ENCODE data around the gene SLC24A4.

Gene SLC24A4, protein sequence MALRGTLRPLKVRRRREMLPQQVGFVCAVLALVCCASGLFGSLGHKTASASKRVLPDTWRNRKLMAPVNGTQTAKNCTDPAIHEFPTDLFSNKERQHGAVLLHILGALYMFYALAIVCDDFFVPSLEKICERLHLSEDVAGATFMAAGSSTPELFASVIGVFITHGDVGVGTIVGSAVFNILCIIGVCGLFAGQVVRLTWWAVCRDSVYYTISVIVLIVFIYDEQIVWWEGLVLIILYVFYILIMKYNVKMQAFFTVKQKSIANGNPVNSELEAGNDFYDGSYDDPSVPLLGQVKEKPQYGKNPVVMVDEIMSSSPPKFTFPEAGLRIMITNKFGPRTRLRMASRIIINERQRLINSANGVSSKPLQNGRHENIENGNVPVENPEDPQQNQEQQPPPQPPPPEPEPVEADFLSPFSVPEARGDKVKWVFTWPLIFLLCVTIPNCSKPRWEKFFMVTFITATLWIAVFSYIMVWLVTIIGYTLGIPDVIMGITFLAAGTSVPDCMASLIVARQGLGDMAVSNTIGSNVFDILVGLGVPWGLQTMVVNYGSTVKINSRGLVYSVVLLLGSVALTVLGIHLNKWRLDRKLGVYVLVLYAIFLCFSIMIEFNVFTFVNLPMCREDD

DNA sequence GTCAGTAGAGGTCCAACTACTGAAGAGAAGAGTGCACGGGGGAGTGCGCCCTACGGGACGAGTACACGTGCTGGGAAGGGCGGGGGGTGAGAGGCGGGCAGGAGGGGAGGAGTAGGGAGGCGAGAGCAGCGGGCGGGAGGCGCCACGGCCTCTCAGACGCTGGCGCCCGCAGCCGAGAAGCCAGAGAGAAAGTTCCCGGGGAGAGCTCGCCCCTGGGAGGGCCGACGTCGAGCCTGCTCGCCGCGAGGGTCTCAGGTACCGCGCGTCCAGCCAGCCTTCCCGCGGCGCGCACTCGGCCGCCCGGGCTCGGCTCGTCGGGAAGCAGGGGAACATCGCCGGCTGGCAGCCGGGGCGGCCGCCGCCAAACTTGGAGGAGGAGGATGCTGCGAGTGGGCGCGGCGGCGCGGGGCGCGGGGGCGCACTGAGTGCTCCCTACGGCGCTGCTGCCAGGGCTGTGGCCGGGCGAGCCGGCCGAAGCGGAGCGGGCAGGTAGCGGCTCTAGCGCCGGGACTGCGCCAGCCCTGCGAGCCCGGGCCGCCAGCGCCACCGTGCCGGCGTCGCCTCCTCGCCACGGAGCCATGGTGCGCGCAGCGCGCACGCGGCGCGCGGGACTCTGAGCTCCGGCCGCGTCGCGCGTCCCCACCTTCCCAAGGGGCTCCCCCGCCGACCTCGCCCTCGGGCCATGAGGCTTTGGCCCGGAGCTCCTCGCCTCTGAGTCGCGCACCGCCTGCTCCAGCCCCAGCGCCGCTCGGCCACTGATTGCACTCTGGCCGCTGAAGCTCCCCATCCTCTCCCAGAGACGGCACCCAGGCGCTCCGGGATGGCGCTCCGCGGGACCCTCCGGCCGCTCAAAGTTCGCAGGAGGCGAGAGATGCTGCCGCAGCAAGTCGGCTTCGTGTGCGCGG, at the start of gene SLC24A4:
Gene SLC24A4, plus strand, starts transcription at position 155 of the 905 bp plus-strand sequence. Its CDS starts 666 bp downstream, at position 821.
- peak; percentile 33 for DNase-seq

DNA sequence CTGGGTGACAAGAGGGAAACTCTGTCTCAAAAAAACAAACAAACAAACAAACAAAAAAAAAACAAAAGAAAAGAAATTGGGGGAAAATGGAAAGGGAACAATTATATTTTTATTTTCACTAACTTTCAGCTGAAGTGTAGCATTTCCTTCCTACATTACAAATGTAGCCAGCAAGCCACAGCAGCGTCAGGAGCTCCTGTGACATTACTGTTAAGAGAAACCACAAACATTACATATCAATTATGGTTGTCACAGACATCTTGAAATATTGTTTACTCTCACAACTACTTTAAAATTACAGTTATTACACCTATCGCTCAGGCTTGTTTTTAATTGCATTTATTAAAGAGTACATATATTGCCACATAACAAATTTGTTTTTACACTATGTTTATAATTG, 49.8 kb upstream of the SLC24A4 start:
- no peak for DNase-seq

DNA sequence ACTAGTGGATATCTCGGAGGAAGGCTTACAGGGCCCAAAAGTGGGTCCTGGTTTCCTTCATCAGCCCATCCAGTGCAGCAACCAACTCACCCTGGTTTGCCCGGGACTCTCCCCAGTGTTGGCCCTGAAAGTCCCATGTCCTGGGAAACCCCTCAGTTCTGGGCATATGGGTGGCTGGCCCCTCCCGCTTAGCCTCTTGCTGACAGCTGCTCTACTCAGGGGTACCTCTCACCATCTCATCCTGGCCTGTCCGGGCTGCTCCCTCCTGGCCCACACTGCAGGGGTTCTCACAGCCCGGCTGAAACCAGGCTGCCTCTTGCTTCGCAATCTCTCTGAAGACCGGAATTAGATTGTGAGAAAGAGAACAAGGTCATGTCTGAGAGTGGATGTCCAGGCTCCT, 48.9 kb upstream of the SLC24A4 start:
- no peak for DNase-seq

DNA sequence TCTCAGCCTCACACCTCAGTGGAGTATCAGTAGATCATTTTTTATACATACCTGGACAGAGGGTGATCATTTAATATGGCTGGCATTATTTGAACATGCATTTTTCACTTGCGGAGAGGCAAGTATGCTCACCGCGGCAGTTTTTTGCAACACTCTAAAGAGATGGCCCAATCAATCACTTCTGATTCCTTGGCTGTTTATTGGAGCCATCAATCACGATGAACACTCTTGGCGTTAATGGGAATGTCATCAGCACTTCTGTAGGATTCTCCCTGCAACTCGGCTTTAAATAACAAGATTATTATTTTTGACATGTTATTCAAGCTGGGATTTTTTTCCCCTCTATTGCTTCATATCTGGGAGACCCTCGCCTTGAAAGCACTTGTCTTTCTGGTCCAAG, 46.9 kb upstream of the SLC24A4 start:
- DNase-seq: no peak

DNA sequence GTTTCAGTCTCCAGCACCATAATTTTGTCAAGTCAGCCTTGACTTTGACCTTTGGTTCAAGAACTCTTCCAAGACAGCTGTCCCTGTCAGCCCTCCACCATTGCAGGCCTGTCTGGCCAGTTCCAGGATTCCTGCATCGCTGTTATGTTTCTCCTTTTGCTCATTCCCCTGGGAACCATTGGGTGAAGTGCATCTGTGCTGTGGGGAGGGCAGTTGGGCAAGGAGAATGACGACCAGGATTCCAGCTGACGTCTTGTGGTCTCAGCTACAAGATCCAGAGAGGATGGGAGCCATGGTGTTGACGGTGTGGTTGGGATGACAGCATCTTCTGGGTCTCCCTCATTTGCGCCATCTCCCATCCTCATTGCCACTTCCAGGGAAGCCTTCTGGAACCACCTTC, 45.9 kb upstream of the SLC24A4 start:
- DNase-seq: no peak

DNA sequence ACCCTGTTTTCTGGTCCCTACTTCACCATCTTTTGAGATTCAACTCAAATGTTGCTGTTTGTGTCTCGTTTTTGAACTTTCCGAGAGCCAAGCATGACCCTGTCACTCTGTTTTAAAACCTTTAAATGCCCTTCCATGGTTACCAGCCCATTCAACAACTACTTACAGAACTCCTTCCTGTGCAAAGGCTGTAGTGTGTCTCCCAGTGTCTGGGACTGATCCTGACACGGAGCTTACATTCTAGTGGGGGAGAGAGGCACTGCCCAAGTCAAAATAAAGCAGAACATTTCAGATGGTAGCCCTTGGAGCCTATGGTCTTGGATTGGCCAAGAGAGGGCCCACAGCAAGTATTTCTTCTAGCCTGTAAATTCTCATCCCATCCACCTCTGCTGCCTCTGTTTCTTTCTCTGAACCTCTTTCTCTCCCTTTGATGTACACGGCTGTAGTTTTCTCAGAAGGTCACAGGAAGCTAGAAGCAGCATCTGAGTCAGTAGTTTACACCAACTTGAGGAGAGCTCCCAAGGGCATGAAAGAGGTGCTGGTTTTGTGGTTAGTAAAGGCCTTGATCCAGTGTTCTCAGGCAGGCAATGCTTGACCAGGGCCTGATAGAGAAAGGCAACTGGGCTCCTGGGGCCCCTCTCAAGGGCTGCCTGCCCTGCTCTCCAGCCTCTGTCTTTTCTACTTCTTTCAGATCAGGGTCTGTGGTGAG, 42.3 kb upstream of the SLC24A4 start:
- DNase-seq: no peak

DNA sequence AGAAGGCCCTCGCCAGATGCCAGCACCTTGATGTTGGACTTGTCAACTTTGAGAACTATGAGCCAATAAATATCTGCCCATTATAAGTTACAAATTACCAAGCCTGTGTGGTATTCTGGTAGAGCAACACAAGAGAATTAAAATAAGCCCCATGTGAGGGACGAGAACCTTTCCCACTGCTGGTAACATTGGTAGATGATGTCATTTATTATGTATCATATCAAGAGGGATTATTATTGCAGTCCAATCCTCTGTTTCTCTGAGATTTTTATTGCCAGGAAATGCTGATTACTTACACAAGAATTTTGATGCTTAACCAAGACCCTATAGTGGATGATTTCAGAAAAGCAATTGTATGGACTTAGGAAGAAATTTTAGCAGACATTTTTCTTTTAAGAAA, 40.3 kb upstream of the SLC24A4 start:
- no peak for DNase-seq

DNA sequence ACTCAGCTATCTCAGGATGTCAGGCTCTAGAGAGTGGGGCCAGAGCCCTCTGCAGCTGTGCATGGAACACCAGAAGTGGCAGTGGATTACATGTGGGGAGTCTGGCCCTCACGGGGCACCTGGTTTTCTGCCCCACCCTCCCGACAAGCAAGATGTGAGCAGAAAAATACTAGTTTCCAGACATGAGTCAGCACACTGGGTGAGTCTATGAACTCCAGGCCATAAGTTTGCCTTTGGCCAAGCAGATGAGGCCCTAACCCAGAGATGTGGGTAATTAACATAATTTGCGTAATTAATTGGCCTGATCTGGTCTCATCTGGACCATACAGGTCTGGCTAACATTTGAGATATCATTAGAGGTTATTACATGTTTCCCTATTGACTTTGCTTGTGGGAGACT, 37.7 kb upstream of the SLC24A4 start:
- no peak for DNase-seq

DNA sequence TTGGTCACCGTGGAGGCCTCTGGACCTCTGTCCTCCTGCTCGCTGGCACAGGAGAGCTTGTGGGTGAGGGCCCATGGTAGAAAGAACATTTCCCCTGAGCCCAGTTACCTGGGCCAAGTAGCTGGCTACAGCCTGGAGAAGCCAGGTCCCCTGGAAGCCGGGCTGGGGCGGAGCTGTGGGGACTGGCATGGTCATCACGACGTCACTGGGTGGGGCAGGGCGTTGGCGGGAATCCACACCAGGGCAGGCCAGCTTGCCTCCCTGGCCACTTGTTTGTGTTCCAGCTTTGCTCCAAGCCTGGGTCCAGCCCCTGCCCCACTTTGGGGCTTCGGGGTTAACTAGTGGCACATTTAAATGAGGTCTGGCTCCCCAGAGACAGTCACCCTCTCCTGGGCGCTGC, 35.0 kb upstream of the SLC24A4 start:
- no peak for DNase-seq

DNA sequence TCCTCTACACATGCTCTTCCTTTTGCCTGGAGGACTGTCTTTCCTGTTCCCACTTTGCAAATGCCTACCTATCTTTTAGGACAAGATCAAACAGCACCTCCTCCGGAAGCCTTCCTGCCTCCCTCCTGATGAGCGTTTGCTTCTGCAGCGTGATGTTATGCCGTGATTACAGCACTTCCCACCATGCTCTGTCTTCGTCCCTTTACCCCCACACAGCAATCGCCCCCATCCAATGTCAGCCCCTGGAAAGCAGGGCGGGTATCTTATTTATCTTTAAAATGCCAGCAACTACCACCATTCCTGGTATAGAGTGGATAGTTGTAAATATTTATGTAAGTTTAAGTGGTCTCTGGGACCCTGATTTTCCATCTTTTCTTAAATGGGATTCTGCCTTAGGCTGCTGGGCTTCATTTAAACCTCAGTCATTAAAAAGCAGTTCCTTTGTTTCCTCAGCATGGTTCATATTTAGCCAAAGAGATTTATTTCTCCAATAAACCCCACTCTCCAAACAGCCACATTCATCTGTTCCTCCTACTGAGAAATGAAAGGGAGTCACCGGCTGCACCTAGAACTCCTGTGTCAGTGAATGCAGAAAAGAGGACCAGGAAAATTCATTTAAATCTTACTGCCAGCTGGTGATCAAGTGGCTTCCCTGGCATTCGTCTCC, 33.8 kb upstream of the SLC24A4 start:
- no peak for DNase-seq

DNA sequence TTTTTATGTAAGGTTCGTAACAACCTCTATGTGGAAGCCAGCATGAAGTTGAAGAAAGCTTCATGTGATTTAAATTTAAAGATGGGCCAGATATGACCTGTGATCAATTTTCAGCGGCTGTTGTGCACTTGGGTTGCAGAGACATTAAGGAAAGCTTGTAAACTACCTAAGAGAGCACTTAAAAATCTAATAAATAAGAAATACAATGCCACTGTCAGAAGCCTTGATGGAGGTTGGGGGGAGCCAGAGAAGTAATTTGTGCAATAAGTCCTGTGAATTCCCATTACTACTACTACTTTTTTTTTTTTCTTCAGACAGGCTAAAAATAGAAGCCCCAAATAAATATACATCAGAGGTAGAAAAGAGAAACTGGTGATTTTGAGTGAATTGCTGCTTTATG, 30.3 kb upstream of the SLC24A4 start:
- DNase-seq: no peak

DNA sequence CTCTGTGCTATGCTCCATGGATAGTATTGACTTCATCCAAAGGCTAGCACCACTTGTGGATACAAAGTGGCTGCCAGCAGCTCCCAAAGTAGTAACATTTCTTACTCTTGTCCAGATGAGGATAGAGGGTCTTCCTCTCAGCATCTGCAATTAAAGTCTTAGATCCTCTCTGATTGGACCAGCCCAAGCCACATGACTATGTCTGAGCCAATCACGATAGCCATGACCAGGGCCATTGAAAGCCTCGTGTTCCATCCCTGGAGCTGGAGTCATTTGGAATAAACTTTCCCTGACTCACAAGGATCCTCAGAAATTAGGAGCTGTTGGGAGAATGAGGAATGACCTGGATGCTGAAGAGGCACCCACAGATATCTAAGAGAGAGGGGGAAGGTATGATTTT, 28.5 kb upstream of the SLC24A4 start:
- no peak for DNase-seq

DNA sequence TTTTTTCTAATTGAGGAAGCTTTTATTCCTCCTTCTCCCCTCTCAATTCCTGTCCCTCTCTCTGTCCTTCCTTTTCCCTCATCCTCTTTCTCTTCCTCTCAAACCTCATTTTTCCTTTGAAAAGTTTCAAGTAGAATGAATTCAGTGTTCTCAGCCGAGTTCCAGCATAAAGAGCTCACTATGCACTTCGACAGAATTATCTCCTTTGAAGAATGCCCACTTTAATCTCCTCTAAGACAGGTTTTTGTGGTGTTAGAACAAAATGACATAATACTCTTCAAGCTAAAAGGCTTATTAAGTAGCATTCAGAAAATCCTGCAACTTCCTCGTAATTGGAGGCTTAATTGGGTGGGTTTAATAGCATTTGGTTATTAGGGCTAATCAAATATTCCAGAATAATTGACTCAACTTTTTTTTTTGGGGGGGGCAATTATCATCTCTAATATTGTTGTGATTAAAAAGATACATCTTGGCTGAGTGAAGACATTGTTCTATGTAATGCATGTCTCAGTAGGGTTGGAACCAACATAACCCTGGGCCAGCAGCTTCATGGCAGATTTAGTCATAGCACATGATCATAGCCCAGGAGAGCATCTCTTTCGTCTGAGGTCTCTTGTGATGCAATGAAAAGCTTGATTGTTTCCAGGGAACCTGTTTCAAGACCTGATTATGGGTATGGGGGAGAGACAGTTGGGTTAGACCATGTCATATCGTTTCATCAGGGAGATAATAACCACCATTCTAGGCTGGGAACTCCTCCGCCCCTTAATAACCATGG, 25.0 kb upstream of the SLC24A4 start:
- DNase-seq: no peak

DNA sequence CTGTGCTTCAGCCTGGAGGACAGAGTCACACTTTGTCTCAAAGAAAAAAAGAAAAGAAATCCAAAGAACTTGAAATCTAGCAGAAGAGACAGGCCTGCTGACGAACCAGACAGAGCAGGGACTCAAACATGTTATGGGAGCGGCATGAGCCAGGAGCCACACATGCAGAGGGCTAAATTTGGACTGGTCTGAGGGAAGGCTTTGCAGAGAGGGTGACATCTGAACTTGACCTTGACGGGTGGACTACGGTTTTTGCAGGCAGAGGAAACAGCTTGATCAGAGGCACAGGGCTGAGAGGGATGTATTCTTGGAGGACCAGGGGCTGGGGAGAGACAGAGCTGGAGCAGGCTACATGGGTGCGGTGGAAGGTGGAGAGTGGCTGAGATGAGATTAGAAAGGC, 20.5 kb upstream of the SLC24A4 start:
- no peak for DNase-seq

DNA sequence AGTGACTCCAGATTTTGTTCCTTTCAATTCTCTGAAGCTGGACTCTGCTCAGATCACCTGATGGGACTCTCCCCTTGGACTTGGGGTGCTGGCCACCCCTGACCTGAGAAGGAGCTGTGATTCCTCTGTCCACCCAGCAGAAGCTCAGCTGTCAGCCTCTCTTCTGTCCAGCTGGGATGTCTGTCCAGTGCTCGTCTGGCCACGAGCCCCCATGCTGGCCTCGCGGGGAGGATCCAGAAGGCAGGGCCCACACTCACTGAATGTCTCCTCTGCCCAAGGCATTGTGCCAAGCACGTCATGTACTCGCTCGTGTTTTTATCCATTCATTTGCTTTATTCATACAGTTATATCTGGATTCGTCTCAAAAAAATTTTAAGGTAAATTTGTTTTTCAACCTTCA, 14.2 kb upstream of the SLC24A4 start:
- DNase-seq: no peak

DNA sequence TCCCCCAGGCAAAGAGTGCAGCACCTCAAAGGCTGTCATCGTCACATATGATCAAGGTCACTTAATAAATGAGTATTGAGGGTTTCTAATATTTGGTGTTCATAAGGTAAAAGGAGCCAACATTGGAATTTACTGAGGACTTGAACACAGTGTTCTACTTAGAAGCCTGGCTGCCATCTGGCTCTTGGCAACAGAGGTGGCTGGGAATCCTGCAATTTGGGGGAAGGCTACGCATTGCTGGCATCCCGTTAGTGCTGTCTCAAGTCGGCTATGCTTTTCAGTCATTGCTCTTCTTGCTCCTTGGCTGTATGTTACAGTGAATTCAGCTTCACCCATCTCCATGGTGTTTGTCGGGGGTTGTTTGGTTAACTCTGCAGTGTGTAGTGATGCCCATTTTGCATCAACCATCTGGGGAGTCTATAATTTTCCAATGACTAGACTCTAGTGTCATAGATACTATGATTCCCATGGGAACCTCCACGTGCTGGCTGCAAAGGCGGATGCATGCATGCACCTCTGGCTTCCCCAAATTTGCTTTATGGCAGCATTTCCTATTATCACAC, 12.9 kb upstream of the SLC24A4 start:
- no peak for DNase-seq

DNA sequence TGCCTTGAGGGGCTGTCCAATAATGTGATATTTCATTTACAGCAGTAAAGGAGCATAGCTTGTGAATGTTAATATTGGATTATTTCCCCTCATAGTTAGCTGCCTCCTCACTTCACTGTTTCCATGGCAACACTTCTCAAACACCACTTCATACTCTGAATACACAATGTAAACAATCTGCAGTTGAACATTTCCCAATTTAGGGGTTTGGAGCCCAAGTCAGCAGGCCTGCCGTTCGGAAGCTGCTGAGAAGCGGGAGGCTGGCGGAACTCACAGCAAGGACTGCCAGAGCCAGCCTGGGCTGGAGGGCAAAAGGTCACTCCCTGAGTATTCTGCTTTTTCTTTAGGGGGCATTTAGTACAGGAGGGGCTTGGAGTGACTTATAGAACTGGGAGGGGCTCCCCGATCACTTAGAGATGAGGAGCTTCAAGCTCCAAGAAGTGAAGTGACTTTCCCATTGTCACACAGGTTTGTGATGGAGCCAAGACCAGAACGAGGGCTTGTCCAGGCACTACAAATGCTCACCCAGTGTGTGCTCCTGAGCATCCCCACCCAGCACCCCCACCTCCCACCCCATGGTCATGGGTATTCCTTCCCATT, 12.1 kb upstream of the SLC24A4 start:
- DNase-seq: peak; percentile 10

DNA sequence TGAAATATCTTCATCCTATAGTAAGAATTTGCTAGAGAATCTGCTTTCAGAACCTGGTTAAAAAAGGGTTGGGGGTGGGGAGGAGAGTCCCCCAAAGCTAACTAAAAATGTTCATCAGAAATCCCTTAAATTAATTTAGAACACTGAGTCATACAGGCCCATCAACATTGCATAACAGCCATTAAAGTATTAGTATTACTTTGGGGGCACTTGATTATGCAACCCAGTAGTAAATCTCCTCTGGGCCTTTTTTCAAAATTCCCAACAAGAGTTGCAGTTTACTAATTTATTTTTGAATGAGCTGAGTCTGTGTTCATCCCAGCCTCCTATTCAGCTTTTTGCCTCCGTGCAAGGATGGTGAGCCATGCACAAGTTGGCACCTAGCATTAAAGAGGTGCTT, 8.8 kb upstream of the SLC24A4 start:
- no peak for DNase-seq

DNA sequence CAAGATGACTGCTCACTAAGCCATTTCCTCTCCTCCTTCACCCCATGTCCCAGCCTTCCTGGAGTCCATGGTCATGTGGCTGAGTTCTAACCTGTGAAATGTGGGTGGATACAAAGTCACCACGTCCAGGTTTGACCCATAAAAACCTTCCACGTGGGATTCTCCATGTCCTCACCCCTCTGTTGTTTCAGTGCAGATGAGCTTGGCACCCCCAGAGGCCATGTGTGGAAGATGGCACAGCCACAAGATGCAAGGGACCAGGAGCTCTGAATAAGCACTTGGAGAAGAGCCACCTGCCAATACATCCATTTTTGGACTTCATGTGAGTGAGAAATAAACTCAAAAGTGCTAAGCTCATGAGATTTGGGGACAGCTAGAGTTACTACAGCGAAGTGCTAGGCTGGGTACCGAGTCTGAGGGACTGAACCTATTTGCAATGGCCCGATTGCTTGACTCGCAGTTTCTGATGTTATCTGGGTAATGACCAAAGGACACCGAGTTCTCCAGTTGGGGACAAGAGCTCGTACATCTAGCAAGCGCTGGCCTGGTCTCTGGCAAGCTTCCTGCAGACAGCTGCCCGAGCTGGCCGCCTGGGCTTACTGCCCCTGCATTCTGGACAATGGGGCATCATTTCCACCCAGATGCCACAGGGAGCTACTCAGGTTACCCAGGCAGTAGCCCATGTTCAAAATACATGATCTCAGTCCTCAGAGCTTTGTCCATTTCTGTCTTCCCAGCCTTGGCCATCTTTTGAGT, 7.7 kb upstream of the SLC24A4 start:
- DNase-seq: no peak

DNA sequence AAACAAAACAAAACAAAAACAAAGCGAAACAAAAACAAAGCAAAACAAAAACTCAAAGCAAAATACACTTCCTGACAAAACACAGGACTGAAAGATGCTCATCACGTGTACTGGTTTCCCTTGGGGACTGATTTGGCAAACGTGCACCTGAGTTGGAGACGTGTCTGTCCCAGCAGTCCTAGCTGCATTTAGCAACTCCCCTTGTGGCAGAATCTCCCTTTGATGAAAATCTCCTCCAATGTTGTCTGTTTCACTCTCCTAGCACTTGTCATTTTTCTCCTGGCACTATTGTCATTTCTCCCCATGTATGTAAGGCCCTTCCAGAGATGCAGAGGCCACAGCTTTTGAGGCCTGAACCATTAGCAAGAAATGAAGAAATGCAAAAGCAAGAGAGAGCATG, 6.8 kb upstream of the SLC24A4 start:
- DNase-seq: no peak
